Epidermal melanocyte (primary cell): ENCODE results near the gene CASTOR1.
A peak's percentile ranks its signal among the peaks of the same experiment; 100 is the strongest.

ENCODE experiments used
- DNase-seq: peaks from one replicate; pipeline ENCODE4 v3.0.0; 2011; ENCODE audit warnings: low spot score; ENCODE audit not compliant: insufficient read length

Gene CASTOR1

DNA sequence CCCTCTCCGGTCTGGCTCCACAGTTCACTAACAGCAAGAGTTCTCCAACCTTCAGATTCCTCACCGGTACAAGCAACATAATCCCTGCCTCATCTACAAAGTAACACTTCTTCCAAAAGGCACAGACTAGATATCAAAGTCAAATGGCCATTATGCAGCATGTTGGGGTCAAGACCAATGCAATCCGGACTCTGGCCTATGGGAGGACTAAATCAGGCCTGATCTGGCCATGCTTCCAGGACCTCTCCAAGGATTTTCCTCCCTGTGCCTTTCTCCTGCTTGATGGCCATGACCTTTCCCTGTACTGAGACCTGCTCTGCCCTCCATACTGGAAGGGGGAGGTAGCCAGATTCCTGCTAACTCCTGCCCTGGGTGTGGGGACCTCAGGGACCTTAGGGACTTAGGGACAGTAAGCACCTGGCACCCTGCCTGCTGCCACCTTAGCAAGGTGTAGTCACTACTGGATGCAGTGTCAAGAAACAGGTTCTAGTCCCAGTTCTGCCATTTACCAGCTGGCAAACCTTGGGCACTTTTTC, 30.8 kb upstream of the CASTOR1 start:
- DNase-seq: no peak

DNA sequence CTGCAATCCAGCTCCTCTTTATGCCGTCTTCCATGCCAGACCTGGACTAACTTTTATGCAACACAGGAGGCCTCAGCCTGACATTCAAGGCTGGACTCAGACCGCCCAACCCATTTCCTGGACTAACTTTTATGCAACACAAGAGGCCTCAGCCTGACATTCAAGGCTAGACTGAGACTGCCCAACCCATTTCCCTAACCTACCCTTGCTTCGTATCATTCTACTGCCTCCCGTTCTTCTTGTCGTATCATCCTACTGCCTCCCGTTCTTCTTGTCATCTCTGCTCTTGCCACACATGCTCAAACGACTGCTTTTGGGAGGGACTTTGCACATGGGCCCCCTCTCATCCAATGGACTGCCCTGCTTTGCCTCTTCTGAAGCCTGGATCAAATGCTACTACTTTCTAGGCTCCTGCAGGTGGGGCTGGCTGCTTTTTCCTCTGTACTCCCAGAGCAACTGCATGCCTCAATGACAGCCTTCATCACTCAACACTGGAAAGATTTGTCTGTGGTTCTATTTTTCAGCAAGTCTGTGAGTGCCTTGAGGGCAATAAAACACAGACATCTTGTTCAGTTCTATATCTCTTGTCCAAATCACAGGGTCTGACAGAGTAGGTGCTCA, 29.6 kb upstream of the CASTOR1 start:
- peak; percentile 77 for DNase-seq

DNA sequence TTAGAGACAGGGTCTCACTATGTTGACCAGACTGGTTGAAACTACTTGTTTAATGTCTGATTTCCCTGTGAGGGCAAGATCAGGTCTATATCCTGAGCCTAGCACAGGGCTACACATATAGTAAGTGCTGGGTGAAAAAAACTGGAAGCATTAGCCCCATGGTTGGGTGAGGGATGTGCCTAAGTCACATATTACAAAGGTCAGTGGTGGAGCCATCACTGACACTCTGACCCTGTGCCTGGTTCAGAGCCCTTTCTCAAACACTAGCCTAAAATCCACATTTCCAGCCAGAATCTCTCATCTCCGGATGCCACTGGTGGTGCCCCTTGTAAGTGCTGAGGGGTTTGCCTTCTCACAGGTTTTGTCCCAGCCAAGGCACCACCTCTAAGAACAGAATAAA, 28.5 kb upstream of the CASTOR1 start:
- no peak for DNase-seq

DNA sequence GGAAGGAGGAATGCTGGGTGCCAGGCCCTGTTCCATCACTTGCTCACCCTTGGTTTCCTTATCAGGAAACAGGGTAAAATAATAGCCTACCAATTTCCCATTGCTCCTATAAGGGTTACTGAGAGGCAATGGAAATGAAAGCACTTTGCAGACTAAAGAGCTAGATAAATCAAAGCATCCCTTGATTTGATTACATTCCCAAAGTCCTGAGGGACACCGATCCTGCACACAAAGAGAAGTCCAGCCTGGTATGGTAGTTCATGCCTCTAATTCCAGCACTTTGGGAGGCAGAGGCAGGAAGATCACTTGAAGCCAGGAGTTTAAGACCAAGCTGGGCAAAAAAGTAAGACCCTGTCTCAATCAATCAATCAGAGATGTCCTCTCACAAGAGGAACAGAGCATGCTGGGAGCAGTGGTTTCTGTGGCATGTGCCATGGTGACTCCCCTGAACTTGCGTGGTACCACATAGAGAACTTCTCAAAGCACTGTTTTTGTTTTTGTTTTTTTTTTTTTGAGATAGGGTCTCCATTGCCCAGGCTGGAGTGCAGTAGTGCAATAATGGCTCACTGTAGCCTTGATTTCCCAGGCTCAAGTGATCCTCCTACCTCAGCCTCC, 26.8 kb upstream of the CASTOR1 start:
- no peak for DNase-seq

DNA sequence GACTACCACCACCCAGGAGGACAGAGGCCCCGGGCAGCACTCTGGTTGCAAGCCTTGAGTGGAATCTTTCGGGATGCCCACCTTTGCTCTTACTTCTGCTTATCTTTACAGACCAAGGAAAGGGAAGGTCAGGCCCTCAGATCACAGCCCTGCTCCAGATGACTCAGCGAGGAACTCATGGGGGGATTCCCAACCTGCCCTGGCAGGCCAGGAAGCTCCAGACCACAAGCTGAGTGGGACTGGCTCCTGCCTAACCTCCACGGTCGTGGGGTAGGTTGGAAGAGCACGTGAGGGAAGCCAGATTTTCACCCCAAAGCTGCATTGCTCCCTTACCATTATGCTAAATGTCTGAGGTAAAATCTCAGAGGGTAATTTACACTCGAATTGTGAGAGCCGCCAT, 25.6 kb upstream of the CASTOR1 start:
- DNase-seq: no peak

DNA sequence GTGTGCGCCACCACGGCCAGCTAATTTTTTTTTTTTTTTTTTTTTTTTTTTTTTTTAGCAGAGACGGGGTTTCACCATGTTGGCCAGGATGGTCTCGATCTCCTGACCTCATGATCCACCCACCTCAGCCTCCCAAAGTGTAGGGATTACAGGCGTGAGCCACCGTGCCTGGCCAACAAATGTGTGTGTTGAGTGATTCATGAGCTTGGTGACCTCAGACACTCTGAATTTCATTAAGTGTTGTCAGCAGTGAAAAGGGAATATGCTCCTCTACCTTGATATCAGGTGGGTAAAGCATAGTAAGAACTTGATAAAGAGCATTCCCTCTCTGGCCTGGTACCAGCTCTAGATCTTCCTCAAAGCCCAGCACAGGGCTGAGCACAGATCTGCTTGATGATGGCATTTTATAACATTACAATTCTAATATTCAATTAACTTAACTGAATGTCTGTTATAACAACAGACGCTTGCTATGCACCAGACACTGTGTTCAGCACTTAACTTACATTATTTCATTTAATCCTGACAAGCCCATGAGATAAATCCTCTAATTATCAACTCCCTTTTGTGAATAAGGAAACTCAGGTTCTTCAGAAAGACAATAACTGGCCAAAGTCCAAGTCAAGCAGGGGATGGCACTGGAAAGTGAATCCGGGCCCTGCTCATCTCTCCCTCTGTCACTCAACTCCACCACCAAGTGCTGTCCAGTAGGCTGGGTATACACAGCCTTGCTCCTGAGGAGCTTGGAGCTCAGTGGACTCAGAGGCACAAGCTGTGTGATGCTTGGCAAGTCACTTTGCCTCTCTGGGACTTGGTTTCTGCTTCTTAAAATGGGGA, 24.4 kb upstream of the CASTOR1 start:
- no peak for DNase-seq

DNA sequence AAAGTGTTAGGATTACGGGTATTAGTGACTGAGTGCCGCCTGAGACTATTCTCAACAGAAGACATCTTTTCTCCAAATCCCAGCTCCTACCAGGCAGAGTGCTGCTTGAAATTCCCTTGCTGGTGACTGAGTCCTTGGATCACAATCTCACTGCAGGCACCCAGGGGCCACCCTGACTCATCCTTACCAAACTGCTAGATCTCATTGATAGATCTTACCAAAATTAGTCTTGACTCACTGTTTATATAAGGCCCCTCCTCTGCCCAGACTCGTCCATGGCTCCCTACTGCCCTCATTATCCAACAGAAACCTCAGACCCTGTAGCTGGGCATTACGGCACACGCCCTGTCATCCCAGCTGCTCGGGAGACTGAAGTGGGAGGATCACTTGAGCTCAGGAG, 22.7 kb upstream of the CASTOR1 start:
- no peak for DNase-seq

DNA sequence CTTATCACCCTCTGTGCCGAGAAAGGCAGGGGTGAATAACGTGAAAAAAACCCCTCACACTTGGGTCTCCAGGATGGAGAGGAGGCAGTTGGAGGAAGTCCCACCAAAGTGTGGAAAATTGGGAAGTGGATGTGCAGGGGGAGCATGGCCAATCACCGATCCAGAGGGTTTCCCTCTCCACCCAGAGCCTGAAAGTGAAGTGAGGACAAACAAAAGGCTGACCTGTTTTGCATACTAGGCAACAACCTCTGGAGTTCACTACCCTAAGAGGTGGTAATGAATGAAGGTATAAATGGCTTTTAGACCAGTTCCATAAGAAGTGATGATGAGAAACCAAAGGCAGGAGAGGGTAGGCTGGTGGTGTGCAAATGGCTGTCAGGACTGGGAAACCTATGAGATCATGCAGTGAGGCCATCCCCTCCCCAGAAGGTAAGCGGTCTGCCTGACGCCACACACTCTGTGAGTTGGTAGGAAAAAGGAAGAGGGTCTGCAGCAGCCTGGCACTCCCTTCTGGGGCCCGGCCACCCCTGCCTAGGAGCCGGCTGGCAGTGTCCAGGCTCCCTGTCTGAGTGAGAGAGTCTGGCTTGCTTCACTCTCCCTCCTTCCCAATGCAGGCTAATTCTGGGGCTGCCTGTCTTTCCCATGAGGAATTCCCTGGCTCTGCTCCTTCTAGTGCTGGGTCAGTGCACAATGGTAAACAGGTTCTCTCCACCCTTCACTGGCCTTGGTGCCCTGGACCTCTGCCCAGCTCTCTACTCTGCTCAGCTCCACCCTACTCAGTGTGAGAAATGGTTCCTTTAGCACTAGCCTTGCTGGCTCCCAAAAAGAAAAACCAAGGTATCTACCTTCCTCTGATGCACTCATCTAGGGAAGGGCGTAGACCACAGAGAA, 21.8 kb upstream of the CASTOR1 start:
- no peak for DNase-seq

DNA sequence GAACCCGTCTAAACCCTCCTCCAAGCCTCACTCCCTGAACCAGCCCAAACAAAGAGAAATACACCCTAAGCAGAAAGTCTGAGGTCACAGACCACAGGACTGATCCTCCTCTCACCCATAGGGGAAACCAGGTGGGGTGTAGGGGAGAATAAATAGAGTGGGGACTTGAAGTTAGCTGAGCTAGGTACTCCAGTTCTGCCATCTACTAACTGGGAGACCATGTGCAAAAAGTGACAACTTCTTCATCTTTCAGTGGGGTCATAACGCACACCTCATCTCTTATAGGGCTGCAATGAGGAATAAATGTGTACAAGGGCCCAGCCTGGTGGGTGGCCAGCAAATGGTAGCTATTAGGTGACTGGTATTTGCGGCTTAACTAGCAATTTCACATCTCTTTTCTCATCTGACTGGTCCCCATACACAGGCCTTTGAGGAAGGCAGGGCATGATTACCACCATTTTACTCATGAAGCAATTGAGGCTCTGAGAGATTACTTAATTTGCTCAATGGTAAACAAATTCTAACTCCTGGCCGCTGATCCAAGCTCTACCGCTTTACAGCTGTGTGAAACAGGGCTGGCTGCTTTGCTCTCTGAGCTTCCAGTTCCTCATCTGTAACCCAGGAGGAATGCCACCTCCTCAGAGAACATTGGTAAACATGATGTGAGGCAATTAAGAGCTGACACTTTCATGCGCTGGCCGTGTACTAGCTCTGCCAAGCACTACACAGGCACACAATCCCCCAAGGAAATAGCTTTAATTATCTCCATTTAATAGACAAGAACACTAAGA, 20.8 kb upstream of the CASTOR1 start:
- DNase-seq: no peak

DNA sequence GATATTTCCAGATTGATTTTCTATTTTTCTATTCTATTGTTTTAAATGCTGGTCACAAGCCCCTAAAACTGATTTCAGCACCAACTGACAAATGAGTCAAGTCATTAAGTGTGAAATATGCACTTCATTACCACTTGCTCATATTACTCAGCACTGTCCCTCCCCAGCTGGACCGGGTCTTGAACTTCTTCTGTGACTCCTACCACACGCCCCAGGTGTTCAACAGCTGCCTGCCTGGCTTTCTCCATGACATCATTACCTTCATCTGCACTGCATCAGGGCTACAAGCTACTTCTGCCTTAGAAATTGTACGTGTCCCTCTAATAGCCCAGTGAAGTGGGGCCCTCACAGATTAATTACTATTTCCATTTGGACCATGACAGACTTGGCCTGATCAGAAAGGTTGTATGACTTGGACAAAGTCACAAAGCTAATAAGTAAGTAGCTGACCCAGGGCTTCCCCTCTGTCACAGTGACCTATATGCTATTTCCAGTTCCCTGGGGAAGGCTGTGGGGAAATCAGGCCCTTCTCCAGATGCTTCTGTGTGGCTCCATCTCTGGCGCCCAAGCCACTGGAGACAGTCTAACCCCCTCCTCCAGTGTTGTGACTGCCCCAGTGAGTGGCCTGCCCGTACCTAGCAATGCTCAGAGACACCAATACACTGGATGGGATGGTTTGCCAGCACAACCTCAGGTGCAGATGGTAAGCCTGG, 19.4 kb upstream of the CASTOR1 start:
- DNase-seq: no peak

DNA sequence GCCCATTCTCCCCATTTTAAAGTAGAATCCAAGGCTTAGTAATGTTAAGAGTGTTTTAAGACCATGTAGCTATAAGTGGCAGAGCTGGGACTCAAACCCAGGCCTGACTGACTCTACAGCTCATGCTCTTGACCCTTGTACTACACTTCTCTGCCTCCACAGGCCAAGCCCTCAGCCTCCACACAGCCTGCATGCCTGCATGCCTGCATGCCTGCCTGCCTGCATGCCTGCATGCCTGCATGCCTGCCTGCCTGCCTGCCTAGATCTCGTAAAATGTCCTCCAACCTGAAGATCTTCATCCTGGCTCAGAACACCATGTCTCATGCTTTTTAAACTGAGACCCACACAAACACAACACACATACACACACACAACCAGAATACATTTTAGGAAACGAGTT, 18.8 kb upstream of the CASTOR1 start:
- DNase-seq: no peak

DNA sequence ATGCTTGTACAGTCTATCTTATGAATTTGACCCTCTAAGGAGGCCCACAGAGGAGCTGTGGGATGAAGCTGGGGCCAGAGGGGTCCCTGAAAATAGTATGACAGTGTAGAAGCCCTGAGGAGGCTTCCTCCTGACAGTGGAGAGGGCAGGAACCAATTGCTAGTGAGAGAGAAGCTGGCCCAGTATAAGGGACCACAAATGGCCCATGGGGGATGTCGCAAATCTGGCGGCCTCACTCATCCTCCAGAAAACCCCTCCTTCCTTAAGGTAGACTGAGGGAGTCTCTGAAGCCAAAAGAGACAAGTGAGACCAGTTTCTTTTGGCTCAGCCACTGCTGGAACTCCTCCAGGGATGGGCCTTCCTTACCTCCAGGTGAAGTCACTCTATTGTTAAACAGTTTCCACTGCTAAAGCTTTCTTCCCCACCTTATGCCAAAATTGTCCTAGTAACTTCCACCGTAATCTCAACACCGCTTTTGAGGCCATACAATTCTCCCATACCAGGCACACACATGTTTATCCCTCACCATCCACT, 17.8 kb upstream of the CASTOR1 start:
- no peak for DNase-seq

DNA sequence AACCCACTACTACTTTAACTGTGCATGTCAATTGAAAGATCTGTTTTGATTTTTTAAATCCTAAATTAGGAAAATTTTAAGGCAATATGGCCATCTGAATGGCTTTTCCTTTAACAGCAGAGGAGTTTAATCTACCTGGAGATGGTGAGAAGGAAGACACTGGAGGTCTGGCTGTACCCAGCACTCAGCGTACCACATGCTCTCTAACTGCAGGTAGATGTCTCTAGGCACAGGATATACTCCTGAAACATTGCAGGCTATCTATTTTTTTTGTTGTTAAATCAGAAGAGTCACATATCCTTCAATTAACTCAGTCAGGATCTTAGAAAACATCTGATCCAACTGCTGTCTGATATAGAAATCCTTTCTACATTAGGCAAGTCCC, 17.3 kb upstream of the CASTOR1 start:
- DNase-seq: no peak

DNA sequence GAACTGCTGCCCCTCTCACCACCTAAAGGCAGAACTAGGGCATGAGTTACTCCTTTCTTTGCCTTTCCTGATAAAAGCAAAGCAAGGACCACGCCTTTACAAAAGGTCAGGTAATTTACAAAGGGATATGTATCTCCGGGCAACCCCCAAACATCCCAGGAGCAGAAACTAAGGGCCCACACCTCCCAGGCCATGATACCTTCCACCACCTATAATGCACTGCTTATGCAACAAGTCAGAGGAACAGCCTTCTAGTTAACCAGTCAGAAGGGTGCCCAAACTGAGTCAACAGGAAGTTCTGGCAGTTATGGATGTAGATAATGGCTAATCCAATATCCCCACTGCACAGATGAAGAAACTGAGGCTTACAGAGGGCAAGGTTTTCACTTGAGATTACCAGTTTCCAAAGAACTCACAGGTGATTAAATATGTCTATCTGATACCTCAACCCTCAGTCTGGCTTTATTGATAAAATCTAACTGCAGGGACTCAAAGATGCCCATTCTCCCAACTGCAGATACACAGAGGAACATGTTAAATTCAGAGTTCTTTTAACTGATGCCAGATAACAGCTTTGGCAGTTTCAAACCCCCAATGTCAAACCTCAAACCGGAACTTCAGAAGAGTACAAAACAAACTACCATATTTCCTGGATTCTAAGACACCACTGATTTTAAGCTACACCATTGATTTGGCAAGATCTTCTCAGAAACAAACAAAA, 16.8 kb upstream of the CASTOR1 start:
- no peak for DNase-seq

DNA sequence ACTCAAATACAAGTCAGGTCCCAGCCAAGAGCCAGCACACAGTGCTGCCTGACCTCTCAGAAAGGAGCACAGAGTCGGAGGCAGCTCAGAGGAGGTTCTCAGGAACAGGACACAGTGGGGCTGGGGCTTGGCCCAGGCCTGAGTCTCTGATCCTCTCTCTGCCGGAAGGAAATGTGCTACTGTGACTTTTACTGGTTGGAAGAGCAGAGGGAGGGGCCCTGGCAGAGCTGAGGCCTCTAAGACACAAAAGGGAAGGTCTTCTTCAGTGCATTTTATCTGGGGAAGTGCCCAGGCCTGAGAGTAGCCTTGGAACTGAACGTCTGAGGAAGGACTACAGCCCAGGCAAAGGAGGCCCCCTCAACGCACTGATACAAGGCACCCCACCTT, 16.2 kb upstream of the CASTOR1 start:
- DNase-seq: no peak

DNA sequence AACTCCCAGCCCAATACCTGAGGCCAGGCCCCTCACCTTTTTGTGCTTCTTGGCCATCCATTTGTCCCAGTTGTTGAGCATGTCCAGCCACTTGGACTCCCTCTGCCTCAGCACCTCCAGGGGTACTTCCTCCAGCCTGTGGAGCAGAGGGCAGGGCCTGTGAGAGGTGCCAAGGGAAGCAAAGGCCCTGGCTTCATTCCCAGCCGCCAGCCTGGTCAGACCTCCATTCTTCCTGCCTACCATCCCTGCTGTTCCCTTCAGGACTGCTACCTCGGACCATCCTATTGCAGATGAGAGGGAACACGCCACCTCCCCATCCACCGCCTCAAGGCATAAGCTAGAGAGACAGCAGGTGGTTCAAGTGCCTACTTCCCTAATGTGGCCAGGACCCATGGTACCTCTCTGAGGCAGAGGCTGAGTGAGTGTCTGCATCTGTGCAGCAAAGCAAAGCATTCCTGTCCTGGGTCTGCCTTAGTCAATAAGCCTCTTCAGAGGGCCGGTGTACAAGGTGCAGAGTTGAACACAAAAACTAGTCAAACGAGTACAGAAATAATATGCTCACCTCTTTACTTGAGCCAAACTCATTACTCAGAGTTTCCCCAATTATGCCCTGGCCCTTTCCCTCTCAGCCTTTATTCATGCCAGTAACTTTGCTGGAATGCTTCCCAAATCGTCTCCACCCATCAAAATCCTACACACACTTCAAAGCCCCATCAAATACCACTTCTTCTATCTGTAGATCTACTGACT, 15.4 kb upstream of the CASTOR1 start:
- no peak for DNase-seq

DNA sequence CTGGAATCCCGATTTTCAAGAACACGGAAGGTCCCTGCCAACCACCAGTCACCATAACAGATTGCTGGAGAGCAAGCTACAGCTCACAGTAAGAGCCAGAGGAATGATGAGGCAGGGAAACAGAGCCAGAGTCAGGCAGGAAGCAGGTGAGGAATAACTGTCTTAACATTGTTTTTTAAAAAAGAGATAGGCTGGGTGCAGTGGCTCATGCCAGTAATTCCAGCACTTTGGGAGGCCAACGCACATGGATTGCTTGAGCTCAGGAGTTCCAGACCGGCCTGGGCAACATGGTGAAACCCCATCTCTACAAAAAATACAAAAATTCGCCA, 13.5 kb upstream of the CASTOR1 start:
- no peak for DNase-seq

DNA sequence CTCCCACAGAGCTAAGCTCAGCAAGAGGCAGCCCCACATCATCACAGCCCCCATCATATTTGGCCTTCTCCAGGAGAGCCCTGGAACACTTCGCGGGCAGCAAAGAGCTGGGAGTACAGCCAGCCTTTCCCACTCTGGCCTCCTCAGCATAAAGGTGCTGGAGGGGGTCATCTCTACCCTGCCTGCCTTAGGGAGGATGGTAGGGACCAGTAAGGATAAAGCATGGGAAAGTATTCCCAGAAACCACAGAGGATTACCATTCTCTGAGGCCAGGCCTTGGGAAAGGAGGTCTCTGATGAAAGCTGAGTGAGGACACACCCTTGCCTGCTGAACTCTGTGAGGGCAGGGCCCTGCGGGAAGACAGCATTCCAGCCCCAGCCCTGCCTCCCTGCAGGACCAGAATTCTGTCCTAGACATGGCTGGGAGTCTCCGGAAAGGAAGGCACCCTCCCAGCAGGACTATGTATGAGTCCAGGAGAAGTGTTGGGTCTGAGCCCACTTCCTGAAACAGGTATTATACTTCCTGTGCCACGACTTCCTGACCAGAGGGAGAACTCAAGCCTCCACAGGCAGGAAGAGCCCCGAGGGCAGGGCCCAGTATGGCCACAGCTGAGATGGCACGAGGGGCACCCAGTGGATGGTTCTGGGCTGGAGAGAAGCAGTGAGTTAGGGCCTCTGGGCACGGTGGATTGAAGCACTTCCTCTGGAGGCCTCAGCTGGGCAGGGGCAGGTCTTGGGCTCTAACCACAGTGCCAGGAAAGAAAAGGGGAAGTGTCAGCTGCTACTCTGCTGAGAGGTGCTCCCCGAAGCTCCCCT, 12.9 kb upstream of the CASTOR1 start:
- no peak for DNase-seq
